Neural cell (in vitro differentiated cells): ENCODE results near the gene LMCD1. TPM values are rescaled to one million over a fixed set of nuclear protein-coding genes. Genes with fewer than 3 reads are reported as not detected.

Source experiments
- H2AFZ ChIP-seq: fragments of 200-600, 300-800 bp; sonication (generic), shearing (Covaris generic); 2 replicates; pipeline ENCODE4 v1.6.0; 2014; ENCODE audit warnings: low read depth, mild to moderate bottlenecking, antibody characterized with exemption, low read length, moderate library complexity
- H3F3A ChIP-seq: fragments of 200-600 bp; shearing (Covaris generic); 2 replicates; pipeline ENCODE4 v1.6.1; 2016; ENCODE audit warnings: mild to moderate bottlenecking, moderate library complexity, mixed read lengths, antibody characterized with exemption, low read length; ENCODE audit not compliant: insufficient read depth, poor library complexity, severe bottlenecking
- H3K27ac ChIP-seq: fragments of 200-600, 300-800 bp; sonication (generic), shearing (Covaris generic); 2 replicates; pipeline ENCODE4 v1.5.1; 2014; ENCODE audit warnings: mild to moderate bottlenecking, low read length, moderate library complexity
- H3K27me3 ChIP-seq: fragments of 300-800, 200-600 bp; sonication (generic), shearing (Covaris generic); 2 replicates; pipeline ENCODE4 v1.6.0; 2014; ENCODE audit warnings: mild to moderate bottlenecking, low read depth, low read length, moderate library complexity; ENCODE audit not compliant: insufficient read depth
- H3K36me3 ChIP-seq: fragments of 300-800, 200-600 bp; sonication (generic), shearing (Covaris generic); 2 replicates; pipeline ENCODE4 v1.5.1; 2014; ENCODE audit warnings: mild to moderate bottlenecking, antibody characterized with exemption, low read length, moderate library complexity; ENCODE audit not compliant: insufficient read depth
- H3K4me2 ChIP-seq: fragments of 300-800, 200-600 bp; sonication (generic), shearing (Covaris generic); 2 replicates; pipeline ENCODE4 v1.6.0; 2014; ENCODE audit warnings: mild to moderate bottlenecking, low read length
- H3K4me3 ChIP-seq: fragments of 300-800, 200-600 bp; sonication (generic), shearing (Covaris generic); 2 replicates; pipeline ENCODE4 v1.5.1; 2014; ENCODE audit warnings: mild to moderate bottlenecking, low read length, moderate library complexity
- H3K79me2 ChIP-seq: fragments of 200-600 bp; shearing (Covaris generic); replicated peaks from 2 replicates; pipeline ENCODE4 v1.6.0; 2014; ENCODE audit warnings: mild to moderate bottlenecking, low read length, moderate library complexity; ENCODE audit not compliant: insufficient read depth
- H3K9ac ChIP-seq: fragments of 300-800, 200-600 bp; sonication (generic), shearing (Covaris generic); 2 replicates; pipeline ENCODE4 v1.6.1; 2016; ENCODE audit warnings: mild to moderate bottlenecking, low read length, mixed read lengths
- H3K9me2 ChIP-seq: fragments of 200-600 bp; shearing (Covaris generic); 2 replicates; pipeline ENCODE4 v1.6.1; 2016; ENCODE audit warnings: mild to moderate bottlenecking, low read length, mixed read lengths; ENCODE audit not compliant: insufficient read depth
- H3K9me3 ChIP-seq: fragments of 200-600, 300-800 bp; sonication (generic), shearing (Covaris generic); 2 replicates; pipeline ENCODE4 v1.6.1; 2016; ENCODE audit warnings: mild to moderate bottlenecking, mixed run types, low read length, moderate library complexity, mixed read lengths
- H4K20me1 ChIP-seq: fragments of 200-600 bp; shearing (Covaris generic); 2 replicates; pipeline ENCODE4 v1.6.1; 2016; ENCODE audit warnings: mild to moderate bottlenecking, mixed run types; ENCODE audit not compliant: insufficient read depth
- EP300 ChIP-seq: fragments of 450-650 bp; conservative IDR thresholded peaks from 2 replicates; pipeline ENCODE4 v1.6.1; 2014; ENCODE audit warnings: antibody characterized with exemption, mild to moderate bottlenecking, moderate library complexity; ENCODE audit not compliant: poor library complexity, severe bottlenecking
- EZH2 ChIP-seq: fragments of 200-600, 300-800 bp; shearing (Covaris generic), sonication (generic); IDR thresholded peaks from 2 replicates; pipeline ENCODE4 v1.6.1; 2014; ENCODE audit warnings: antibody characterized with exemption, low read length, borderline replicate concordance, mild to moderate bottlenecking; ENCODE audit not compliant: insufficient read depth, poor library complexity, severe bottlenecking
- MXI1 ChIP-seq: fragments of 450-650 bp; conservative IDR thresholded peaks from 2 replicates; pipeline ENCODE4 v1.6.1; 2014; ENCODE audit warnings: antibody characterized with exemption, mild to moderate bottlenecking; ENCODE audit not compliant: poor library complexity, severe bottlenecking
- POLR2AphosphoS5 ChIP-seq: IDR thresholded peaks from 2 replicates; pipeline ENCODE4 v1.6.1; 2012
- RAD21 ChIP-seq: fragments of 450-650 bp; conservative IDR thresholded peaks from 2 replicates; pipeline ENCODE4 v1.6.1; 2014; ENCODE audit warnings: antibody characterized with exemption, mild to moderate bottlenecking, moderate library complexity
- SMC3 ChIP-seq: fragments of 450-650 bp; conservative IDR thresholded peaks from 2 replicates; pipeline ENCODE4 v1.6.1; 2014; ENCODE audit warnings: antibody characterized with exemption, mild to moderate bottlenecking, moderate library complexity; ENCODE audit not compliant: poor library complexity
- TAF1 ChIP-seq: IDR thresholded peaks from 2 replicates; pipeline ENCODE4 v1.6.1; 2012; ENCODE audit warnings: low read depth
- polyA plus RNA-seq: library from polyadenylated mRNA; depleted of rRNA; stranded (reverse); fragments of >200 nt; gene quantifications from 2 replicates; pipeline ENCODE4 v1.2.3, GENCODE V29; 2014
- TF ChIP-seq, protein P1 (sequence below): IDR thresholded peaks from 2 replicates; pipeline ENCODE4 v1.6.1; 2012; ENCODE audit warnings: borderline replicate concordance
- TF ChIP-seq, protein P2 (sequence below): fragments of 450-650 bp; IDR thresholded peaks from 2 replicates; pipeline ENCODE4 v1.5.1; 2014; ENCODE audit warnings: antibody characterized with exemption, mild to moderate bottlenecking, moderate library complexity; ENCODE audit not compliant: poor library complexity, severe bottlenecking

The LMCD1 gene
- polyA plus RNA-seq, 1 donor from 2014 or later = 3.5 TPM

DNA sequence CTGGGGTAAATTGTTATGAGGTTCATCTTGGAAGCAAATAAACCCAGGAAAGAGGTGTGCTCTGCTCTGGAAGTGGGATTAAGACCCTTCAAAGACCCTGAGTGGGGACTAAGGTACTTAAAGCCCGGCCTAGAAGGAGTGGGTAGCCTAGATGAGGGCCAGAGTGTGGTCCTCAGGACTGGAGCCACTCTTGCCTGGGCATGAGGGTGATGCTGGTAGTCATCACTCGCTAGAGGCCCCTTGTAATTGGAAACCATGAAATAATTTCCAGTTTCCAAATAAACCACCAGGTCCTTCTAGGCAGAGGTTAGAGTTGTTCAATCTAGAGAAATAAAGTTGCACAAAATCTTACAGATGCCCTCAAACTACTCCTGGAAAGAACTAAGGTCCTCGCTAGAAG, 15.2 kb upstream of the LMCD1 start:
- Histone ChIP-seq H3K36me3 (no peaks in the 10 kb centered on the region), H3K4me2 (no peak overlapping the region), H3K9ac (no peak overlapping the region), H3F3A (no peaks in the 10 kb centered on the region), H3K9me2 (no peaks in the 10 kb centered on the region), H3K9me3 (peaks cover 6% of the 10 kb centered on the region), H2AFZ (no peak overlapping the region), H3K27ac (no peak overlapping the region), H3K4me3 (no peak overlapping the region), H3K79me2 (no peaks in the 10 kb centered on the region), H4K20me1 (no peaks in the 10 kb centered on the region), H3K27me3 (no peaks in the 10 kb centered on the region)
- TF ChIP-seq RAD21 (no peak), EZH2 (no peak), POLR2AphosphoS5 (no peak), EP300 (no peak), MXI1 (no peak), TAF1 (no peak), SMC3 (no peak)
- TF ChIP-seq, protein P1, sequence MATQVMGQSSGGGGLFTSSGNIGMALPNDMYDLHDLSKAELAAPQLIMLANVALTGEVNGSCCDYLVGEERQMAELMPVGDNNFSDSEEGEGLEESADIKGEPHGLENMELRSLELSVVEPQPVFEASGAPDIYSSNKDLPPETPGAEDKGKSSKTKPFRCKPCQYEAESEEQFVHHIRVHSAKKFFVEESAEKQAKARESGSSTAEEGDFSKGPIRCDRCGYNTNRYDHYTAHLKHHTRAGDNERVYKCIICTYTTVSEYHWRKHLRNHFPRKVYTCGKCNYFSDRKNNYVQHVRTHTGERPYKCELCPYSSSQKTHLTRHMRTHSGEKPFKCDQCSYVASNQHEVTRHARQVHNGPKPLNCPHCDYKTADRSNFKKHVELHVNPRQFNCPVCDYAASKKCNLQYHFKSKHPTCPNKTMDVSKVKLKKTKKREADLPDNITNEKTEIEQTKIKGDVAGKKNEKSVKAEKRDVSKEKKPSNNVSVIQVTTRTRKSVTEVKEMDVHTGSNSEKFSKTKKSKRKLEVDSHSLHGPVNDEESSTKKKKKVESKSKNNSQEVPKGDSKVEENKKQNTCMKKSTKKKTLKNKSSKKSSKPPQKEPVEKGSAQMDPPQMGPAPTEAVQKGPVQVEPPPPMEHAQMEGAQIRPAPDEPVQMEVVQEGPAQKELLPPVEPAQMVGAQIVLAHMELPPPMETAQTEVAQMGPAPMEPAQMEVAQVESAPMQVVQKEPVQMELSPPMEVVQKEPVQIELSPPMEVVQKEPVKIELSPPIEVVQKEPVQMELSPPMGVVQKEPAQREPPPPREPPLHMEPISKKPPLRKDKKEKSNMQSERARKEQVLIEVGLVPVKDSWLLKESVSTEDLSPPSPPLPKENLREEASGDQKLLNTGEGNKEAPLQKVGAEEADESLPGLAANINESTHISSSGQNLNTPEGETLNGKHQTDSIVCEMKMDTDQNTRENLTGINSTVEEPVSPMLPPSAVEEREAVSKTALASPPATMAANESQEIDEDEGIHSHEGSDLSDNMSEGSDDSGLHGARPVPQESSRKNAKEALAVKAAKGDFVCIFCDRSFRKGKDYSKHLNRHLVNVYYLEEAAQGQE = no peak
- TF ChIP-seq, protein P2, sequence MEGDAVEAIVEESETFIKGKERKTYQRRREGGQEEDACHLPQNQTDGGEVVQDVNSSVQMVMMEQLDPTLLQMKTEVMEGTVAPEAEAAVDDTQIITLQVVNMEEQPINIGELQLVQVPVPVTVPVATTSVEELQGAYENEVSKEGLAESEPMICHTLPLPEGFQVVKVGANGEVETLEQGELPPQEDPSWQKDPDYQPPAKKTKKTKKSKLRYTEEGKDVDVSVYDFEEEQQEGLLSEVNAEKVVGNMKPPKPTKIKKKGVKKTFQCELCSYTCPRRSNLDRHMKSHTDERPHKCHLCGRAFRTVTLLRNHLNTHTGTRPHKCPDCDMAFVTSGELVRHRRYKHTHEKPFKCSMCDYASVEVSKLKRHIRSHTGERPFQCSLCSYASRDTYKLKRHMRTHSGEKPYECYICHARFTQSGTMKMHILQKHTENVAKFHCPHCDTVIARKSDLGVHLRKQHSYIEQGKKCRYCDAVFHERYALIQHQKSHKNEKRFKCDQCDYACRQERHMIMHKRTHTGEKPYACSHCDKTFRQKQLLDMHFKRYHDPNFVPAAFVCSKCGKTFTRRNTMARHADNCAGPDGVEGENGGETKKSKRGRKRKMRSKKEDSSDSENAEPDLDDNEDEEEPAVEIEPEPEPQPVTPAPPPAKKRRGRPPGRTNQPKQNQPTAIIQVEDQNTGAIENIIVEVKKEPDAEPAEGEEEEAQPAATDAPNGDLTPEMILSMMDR = no peak

DNA sequence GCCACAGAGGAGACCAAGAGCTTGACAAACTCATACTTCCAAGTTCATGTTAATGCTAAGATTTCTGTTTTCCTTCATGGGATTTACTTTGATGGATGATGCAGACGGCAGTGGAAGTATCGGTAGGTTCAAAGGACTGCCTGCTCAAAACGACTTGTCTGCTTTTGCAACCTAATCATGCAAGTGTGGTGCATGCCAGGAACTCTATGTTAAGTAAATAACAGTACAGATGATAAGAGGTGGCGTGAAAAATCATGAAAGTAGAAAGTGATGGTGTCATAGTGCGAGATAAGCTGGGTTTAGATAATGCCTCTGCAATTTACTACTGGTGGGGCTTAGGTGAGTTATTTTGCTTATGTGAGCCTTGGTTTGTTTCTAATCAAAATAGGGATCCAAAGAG, 14.7 kb upstream of the LMCD1 start:
- Histone ChIP-seq H3F3A (no peaks in the 10 kb centered on the region), H3K36me3 (no peaks in the 10 kb centered on the region), H3K9me2 (no peaks in the 10 kb centered on the region), H3K9ac (no peak overlapping the region), H3K9me3 (peaks cover 6% of the 10 kb centered on the region), H3K27ac (no peak overlapping the region), H2AFZ (no peak overlapping the region), H4K20me1 (no peaks in the 10 kb centered on the region), H3K4me3 (no peak overlapping the region), H3K27me3 (no peaks in the 10 kb centered on the region), H3K4me2 (no peak overlapping the region), H3K79me2 (no peaks in the 10 kb centered on the region)
- TF ChIP-seq, protein P1 = no peak
- TF ChIP-seq MXI1 = no peak
- no peak for TF ChIP-seq EZH2
- no peak for TF ChIP-seq RAD21
- no peak for TF ChIP-seq EP300
- TF ChIP-seq POLR2AphosphoS5 = no peak
- TF ChIP-seq TAF1 = no peak
- TF ChIP-seq, protein P2 = no peak
- no peak for TF ChIP-seq SMC3
